ENCODE data around the gene ARHGEF17.

Gene ARHGEF17

DNA sequence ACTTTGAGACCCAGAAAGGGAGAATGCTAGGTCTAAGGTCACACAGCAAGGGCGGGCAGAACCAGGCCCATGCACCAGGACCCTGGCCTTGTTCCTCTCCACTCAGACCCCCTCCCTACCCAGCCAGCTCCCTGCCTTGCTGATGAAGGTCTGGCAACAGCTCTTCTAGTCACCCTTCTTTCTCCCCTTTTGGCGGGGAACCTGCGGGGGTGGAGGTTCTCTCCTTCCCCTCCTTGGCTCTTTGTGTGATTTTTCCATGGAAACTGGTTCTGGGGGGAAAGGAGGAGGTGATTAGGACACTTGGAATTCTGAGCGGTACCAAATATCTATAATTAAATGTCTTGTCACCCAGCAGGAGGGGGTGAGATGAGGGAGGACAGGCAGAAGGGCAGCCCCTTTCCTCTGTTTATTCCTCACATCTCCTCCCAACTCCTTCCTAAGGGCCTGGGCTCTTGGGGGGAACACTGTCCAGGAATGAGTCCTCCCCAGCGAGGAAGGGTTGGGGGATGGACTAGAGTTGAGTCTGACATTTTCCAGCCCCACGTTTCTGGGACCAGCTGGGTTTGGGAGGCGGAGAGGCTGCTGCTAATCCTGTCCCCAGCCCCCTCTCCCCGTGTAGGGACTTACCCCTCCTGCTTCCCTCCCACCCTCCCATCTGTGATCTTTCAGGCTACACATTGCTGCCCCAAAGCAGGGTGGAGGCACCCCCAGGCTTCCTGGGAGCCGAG, 7.4 kb downstream of the ARHGEF17 start:
- peak; percentile 35 for DNase-seq

DNA sequence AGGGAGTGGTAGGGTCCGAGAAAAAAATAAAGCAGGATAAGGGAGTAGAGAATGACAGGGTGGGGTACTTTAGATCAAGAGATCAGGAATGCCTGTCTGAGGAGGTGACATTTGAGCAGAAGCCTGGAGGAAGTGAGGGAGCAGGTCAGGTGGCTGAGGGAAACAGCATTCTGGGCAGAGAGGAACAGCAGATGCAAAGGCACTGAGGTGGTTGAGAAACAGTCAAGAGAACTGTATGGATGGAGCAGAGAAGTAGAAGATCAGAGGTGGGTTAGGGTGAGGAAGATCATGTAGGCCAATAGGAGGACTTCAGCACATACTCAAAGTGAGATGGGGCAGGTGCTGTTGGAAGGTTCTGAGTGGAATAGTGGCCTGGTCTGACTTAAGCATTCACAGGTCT, 8.3 kb downstream of the ARHGEF17 start:
- no peak for DNase-seq

- DNase-seq: peak; percentile 59
These were observed 9.3 kb downstream of the ARHGEF17 start for GRCh38 chr11:73317373-73317772.

DNA sequence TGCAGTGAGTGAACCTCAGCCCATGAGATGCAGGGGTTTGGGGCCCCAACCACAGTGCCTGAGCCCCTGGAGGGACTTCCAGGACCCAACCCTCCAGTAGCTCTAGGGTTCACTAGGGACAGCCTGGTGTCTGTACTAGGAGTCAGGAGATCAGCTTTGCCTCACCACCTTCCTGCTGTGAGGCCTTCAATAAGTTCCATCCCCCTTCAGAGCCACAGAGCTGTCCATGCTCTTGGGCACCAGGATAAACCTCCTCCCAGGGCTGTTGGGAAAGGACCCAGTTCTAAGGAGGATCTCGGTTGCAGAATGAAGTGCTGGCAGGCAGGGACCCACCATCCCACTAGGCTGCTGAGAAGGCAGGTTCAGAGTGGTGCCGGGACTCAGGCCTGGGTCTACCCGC, 9.7 kb downstream of the ARHGEF17 start:
- DNase-seq: no peak

GRCh38 chr11:73318501-73319011, 10.5 kb downstream of the ARHGEF17 start:
- no peak for DNase-seq

- no peak for DNase-seq
These were observed 12.9 kb downstream of the ARHGEF17 start for GRCh38 chr11:73320763-73321603.

- no peak for DNase-seq
These were observed 13.7 kb downstream of the ARHGEF17 start for GRCh38 chr11:73321604-73322381.

DNA sequence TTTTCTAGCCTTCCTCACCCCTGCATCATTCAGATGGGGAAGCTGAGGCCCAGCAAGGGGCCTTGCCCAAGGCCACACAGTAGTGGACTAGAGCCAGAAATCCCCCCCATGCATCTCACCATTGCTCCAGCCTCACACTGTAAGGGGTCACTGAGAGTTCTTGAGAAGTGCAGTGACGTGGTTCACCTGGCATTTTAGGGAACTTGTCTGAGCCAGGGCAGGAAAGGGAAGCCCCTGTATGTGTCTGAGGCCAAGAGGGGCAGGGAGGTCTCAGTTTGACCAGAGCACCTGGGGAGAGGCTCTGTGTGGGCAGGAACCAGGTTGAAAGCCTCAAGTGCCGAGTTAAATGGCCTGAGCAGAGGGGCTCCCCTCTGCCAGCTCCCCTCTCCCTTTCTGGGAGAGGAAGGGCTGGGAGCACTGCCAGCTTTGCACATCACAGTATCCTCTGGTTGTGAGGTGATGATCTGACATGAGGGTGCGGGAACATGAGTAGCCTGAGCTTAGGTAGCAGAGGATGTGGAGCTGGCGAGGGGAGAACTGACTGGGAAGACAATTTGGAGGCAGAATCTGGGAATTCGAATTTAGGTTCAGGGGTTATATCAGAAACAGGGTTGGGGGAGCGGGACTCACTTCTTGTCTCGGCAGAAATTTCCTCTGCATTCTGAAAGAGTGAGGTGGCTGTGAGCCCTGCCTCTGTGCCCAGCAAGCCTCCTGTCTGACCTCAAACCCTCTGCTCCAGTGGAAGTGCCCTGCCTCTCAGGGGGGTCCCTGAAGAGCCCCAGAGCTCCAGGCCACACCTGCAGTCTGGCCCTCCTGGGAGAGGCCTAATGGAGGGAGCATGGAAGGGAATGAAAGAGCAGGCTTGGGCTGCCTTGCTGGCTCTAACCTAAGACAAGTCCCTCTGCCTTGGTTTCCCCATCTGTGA, 14.6 kb downstream of the ARHGEF17 start:
- DNase-seq: no peak

GRCh38 chr11:73323464-73323863, 15.4 kb downstream of the ARHGEF17 start:
- no peak for DNase-seq

DNA sequence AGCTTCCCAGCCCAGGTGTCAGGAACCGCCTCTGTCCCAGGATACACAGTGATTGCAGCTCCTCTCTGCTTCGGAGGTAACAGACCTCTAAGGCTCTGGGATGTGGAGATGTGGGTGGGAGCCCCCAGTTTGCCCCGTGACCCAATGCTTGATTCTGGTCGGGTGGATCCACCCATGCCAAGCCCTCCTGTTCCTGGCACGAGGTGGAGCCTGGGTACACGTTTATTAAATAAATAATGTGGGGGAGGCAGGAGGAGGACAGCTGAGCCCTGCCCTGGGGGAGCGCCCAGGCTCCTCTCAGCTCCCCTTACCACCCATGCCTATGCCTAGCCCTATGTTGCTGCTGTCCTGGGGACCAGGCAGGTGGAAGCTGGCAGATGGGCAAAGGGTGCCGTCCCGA, 16.0 kb downstream of the ARHGEF17 start:
- DNase-seq: no peak

GRCh38 chr11:73324665-73325035, 16.6 kb downstream of the ARHGEF17 start:
- no peak for DNase-seq

- peak; percentile 61 for DNase-seq
These were observed 17.2 kb downstream of the ARHGEF17 start for GRCh38 chr11:73325036-73325981.

GRCh38 chr11:73326929-73327811, 19.1 kb downstream of the ARHGEF17 start:
- no peak for DNase-seq

DNA sequence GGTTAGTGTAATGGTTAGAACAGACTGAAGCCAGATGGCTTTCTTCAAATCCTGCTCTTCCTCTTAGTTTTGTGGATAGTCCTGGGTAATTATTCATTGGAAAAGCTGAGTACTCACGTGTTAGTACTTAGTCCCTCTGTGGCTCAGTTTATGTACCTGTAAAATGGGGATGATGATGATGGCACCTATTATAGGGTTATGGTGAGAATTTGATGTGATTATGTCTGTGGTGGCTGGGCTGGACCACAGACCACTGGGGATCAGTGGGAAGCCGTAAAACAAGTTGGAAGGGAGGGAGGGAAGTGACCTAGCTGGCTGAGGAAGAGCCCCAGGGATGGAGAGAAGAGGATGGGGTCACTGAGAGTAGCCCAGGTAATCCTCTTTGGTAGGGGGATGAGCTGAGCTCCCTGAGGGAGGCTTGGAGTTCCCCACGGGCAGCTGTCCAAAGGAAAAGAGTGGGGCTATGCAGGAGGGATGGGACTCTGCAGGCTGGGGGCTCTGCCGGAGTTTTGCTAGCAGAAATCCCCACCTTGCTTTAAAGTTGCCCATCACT, 19.8 kb downstream of the ARHGEF17 start:
- no peak for DNase-seq

DNA sequence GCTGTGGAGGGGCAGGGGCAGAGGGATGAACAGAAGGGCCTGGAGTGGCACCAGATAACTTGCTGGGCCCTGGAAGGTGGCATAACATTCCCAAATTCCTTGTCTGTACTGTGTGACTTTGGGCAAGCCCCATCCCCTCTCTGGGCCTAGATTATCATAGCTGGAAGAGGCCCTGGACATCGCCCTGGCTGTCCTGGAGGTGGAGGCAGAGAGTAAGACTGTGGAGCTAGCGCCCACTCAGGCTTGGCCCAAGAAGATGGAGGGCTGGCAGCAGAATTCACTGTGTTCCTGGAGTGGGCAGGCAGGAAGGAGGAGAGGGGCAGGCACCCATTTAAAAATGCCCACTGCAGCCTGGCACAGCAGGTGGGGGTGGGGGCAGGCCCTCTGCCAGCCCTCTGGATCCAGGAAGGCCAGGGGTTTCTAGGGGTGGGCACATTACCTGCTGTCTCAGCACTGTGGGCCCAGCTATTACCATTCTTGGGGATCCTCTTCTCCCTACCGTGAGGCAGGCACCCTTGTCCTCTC, 22.6 kb downstream of the ARHGEF17 start:
- no peak for DNase-seq

GRCh38 chr11:73331138-73331916, 23.3 kb downstream of the ARHGEF17 start:
- no peak for DNase-seq

- DNase-seq: no peak
These were observed 25.1 kb downstream of the ARHGEF17 start for GRCh38 chr11:73333173-73333572.

GRCh38 chr11:73333640-73334383, 25.7 kb downstream of the ARHGEF17 start:
- no peak for DNase-seq

Measured in NCI-H1694 (cell line).